Measurements from ENCODE around the gene ZFAND2A. TPM values are rescaled to one million over a fixed set of nuclear protein-coding genes. Genes with fewer than 3 reads are reported as not detected.
"Not testable (repeated sequence)": the region's sequence is repeated elsewhere in the genome, so short reads cannot be mapped to it uniquely, and the experiment has no call there.

The ZFAND2A gene
- total RNA-seq, 1 donor from 2014 or later, result 21.8 TPM

DNA sequence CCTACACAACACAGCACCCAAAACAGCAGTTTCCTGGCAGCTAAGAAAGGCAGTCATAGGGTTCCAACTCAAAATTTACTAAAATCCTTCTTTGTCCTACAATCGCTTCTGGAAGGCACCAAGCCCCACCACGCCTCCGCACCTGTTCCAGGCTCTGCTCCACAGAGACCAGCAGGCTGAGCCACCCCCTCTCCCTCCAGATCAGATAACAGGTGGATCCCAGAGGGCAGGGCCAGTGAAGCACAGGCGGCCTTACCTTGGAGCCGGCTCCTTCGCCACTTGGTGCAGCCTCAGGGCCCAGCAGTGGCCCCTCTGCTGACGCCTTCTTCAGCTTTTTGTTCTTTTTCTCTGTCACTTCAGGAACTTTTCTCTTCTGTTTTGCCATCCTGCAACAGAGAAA, 33.0 kb downstream of the ZFAND2A start:
- intact Hi-C loops (cut with micrococcal nuclease), result no loop called here

DNA sequence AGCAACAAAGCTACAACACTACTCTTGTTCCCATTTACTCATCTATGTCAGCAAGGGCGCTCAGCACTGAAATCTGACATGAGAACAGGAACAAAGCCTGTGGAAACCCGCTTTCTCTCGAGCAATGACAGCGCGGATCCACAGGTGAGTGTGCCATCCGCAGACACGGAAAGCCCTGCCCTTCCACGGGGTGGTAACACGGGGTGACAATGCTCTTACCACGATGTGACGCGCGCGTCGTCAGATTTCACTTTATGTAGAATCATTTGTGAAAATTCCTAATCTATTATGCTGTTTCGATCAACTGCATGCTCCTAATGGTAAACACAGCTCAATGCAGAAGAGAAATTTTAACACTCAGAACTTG, 34.4 kb downstream of the ZFAND2A start:
- intact Hi-C loops (cut with micrococcal nuclease), result no loop called here

DNA sequence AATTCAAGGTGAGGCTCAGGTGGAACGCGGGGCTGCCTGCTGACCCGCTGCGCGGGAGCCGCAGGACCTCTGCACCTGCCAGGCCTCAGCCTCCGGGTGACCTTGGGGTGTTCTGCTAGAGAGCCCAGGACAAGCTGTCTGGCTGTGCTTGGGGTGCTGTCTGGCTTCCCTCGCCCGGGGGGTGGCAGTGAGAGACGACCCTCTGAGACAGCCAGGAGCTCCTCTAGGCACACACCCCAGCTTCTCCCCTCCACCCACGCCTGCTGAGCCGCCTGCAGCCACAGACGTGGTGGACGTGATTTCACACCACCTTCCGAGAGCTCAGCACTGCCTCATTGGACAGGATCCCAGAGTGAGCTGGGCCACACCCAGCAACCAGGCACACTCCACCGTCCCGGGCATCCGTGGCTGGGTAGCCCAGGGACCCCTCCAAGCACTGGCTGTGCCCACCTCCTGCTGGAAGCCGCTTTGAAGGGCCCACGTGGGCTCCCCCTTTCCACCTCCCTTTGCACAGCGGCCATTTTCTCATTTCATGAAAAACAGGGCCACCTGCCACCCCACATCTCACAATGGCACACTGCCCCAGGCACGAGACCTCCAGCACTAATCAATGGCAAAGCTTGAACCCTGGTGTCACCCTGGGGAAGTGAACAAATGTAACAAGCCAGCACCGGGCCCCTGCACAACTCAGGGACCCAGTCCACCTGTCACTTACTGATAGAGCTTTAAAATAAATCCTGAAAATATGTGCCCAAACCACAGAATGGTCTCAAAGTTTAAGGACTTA, 35.0 kb downstream of the ZFAND2A start:
- intact Hi-C loops (cut with micrococcal nuclease), result no loop called here

DNA sequence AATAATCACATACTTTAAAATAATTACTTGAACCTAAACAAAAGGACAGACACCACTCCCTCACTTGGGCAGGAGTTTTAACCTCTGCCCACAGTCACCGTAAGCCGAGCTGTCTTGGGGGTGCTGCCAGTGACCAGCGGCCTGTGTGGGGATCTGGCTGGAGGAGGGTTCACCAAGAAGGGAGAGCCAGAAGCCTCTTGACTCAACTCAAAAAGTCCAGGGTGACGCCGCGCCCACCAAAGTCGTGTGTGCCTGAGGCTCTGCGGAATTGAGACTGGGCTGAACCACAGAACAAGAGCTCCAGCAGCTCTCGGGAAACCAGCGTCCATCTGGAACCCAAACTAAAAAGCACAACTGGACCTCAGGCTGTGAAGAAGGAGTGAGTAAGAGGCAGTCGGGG, 35.8 kb downstream of the ZFAND2A start:
- intact Hi-C loops (cut with micrococcal nuclease), result no loop called here

DNA sequence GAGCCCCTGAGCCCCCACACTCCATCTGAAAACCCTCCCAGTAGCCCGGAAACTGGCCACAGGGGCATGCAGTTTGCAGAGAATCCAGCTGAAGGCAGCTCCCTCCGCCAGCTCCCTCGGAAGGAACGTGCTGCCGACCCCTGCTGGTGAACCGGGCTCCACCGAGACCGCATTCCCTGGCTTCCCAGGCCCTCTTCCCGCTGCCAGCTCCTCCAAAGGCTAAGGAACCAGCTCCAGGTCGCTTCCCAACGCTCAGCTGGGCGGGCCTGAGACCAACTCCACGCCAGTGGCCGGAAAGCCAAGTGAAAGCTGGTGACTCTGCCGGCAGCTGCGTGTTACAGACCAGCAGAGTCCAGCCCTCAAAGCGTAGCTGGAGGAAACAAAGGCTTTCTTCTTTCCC, 36.3 kb downstream of the ZFAND2A start:
- intact Hi-C loops (cut with micrococcal nuclease), result no loop called here

DNA sequence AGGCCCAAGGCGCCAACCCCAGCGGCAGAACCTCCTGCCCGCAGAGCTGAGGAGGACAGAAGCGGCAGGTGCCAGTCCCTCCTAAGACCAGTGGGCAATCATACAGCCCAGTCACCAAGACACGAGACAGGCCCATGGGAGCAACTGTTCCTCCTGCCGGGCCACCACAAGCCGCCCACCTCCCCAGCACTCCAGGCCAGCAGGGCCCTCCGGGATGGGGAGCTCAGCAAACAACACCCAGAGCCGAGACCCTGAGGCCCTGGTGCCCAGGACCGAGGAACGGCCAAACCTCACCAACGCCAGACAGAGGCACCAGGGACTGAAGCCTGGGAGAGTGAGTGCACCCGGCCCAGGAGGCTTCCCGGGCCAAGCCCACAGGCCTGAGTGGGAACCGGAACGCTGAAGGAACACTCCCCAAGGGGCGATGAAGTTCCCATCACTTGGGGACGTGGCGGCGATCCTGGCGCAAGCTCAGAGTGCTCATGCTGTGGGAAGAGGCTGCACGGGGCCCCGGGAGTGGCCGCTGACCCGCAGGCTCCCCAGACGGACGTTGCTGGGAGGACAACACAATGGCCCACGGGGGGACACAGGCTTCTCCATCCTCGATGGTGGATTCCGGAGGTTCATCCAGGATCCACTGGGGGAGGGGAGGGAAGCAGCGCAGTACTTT, 37.0 kb downstream of the ZFAND2A start:
- intact Hi-C loops (cut with micrococcal nuclease), result loop anchor here (1.0 kb wide), 1 partner anchor 16 kb away; no protein-coding TSS in a partner anchor

DNA sequence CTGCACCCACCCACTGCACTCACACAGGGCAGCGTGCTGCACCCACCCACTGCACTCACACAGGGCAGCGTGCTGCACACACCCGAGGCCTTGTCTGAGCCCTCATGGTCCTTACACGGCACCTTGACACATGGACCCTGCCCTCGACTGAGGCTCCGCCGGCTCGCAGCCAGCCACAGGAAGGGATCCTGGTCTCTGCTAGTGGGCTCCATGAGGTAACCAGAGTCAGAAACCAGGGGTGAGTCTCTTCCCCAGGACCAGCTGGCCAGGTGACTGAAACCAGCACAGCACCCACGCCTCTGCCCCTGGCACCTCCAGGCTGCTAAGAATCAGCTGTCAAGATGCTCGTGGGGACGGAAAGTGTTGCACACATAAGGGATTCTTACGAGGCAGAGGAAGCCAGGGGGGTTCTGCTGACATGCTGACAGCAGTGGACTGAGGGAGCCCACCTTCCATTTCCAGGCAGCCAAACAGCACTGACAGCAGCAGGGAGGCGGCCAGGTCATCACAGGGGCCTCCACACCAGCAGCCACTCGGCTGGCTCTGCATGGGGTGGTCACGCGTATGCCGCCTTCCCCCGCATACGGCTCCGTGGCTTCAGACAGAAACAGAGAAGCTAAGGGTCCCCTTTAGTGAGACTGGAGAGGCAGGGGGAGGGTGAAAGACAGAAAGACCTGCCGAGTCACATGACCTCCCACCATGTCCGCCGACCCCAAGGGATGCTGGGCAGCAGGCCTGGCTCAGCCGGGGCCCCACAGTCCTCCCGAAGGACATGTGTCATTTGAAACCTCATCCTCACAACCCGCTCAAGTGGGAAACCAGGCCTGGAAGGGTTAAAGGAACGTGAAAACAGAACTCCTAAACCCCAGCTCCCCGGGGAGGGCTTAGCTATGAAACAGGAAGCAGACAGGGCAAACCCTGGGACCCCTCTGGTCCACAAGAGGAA, 37.8 kb downstream of the ZFAND2A start:
- intact Hi-C loops (cut with micrococcal nuclease), result loop anchor here (1.0 kb wide), 1 partner anchor 15 kb away; no protein-coding TSS in a partner anchor

DNA sequence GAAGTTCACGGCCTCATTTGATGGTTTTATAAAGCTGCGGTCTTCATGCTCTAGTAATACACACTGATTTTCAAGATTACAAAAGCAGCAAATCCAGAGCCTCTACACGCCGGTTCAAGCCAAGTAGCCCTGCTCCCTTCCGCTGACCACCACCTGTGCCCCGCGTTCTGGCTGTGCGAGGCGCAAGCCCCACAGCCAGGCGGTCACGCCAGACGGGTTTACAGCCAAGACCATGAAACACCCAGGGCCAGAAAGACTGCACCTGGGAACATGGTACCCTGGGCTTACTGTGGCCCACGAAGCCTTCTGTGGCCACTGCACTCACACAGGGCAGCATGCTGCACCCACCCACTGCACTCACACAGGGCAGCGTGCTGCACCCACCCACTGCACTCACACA, 38.5 kb downstream of the ZFAND2A start:
- intact Hi-C loops (cut with micrococcal nuclease), result no loop called here

DNA sequence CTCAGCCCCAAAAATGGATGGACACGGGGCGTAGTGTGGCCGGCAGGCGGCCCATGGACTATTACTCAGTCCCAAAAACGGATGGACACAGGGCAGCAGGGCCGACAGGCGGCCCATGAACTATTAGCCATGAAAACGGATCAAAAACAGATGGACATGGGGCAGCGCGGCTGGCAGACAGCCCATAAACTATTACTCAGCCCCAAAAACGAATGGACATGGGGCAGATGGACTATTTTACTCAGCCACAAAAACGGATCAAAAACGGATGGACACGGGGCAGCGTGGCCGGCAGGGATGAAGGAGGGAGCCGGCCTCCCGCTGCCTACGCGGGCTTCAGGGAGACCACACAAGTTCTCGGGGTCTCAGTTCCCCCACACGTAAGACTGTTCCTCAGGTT, 39.2 kb downstream of the ZFAND2A start:
- intact Hi-C loops (cut with micrococcal nuclease), result no loop called here

DNA sequence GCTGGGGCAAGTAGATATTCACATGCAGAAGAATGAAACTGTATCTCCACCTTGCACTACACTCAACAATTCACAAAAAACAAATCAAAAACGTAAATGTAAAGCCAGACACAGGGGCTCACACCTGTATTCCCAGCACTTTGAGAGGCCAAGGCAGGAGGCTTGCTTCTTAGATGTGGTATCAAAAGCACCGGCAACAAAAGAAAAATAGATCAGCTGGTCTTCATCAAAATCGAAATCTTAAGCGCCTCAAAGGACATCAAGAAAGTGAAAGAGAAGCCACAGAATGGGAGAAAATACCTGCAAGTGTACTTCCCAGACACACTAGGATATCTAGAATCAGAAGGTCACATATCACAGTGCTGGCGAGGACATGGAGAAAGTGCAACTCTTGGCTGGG, 40.8 kb downstream of the ZFAND2A start:
- intact Hi-C loops (cut with micrococcal nuclease), result no loop called here

DNA sequence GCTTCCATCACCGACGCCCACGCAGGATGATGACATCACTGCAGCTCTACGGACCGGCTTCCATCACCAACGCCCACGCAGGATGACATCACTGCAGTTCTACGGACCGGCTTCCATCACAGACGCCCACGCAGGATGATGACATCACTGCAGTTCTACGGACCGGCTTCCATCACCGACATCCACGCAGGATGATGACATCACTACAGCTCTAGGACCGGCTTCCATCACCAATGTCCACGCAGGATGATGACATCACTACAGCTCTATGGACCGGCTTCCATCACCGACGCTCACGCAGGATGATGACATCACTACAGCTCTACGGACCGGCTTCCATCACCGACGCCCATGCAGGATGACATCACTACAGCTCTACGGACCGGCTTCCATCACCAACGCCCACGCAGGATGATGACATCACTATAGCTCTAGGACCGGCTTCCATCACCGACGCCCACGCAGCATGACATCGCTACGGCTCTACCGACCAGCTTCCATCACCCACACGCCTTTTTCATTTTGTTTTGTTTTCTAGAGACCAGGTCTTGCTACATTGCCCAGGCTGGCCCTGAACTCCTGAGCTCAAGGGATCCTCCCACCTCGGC, 42.6 kb downstream of the ZFAND2A start:
- intact Hi-C loops (cut with micrococcal nuclease), result no loop called here

DNA sequence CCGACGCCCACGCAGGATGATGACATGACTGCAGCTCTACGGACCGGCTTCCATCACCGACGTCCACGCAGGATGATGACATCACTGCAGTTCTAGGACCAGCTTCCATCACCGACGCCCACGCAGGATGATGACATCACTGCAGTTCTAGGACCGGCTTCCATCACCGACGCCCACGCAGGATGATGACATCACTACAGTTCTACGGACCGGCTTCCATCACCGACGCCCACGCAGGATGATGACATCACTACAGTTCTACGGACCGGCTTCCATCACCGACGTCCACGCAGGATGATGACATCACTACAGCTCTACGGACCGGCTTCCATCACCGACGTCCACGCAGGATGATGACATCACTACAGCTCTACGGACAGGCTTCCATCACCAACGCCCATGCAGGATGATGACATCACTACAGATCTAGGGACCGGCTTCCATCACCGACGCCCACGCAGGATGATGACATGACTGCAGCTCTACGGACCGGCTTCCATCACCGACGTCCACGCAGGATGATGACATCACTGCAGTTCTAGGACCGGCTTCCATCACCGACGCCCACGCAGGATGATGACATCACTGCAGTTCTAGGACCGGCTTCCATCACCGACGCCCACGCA, 43.5 kb downstream of the ZFAND2A start:
- intact Hi-C loops (cut with micrococcal nuclease), result not testable (repeated sequence)

DNA sequence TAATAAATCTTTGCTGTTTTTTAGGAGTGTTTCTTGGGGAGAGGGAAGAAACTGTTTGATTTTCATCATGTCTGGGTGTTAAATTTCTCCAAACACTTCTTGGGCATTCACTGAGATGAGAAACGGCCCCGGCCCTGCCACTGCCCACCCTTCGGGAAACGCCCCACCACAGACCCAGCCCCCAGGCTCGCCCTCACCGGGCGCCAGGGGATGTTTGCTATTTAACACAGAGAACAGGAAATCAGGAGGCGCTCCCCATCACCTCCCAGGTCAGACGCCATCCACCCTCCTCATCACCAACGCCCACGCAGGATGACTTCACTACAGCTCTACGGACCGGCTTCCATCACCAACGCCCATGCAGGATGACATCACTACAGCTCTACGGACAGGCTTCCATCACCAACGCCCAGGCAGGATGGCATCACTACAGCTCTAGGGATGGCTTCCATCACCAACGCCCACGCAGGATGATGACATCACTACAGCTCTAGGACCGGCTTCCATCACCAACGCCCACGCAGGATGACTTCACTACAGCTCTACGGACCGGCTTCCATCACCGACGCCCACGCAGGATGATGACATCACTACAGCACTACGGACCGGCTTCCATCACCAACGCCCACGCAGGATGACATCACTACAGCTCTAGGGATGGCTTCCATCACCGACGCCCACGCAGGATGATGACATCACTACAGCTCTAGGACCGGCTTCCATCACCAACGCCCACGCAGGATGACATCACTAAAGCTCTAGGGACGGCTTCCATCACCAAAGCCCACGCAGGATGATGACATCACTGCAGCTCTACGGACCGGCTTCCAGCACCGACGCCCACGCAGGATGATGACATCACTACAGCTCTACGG, 44.6 kb downstream of the ZFAND2A start:
- intact Hi-C loops (cut with micrococcal nuclease), result not testable (repeated sequence)

DNA sequence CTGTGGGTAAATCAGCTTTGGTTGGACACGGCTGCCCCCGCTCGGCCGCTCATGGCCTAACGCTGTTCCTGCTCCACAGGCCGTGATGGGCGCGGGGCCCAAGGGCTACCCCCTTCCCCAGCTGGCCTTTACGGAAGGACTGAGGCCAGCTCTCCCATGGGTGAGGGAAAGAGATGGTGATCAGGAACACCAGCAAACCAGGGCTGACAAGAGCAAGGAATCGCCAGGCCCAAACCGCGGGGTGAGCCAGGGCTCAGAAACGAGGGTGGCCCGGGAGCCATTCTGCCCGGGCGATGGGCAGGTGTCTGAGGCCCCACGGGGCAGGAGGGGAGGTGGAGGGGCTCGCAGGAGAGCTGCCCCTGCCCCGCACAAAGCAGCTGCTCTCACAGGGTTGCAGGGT, 45.5 kb downstream of the ZFAND2A start:
- intact Hi-C loops (cut with micrococcal nuclease), result no loop called here

DNA sequence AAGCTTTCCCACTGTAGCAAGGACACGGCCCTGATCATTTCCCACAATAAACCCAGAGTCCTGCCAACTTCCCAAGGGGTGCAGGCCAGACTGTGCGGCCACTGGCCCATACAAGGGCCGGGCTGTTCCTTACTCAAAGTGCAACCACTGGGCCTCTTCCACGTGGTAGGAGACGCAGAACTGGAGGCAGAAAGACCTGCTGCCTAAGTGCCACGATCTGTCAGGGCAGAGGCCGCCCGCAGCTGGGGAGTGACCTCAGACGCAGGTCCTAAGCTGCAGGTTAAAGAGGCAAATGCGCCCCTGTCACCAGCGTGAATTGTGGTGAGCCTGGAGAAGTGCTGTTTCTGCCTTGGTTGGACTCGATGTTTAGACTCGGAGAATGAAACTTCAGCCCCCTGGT, 45.9 kb downstream of the ZFAND2A start:
- intact Hi-C loops (cut with micrococcal nuclease), result no loop called here

DNA sequence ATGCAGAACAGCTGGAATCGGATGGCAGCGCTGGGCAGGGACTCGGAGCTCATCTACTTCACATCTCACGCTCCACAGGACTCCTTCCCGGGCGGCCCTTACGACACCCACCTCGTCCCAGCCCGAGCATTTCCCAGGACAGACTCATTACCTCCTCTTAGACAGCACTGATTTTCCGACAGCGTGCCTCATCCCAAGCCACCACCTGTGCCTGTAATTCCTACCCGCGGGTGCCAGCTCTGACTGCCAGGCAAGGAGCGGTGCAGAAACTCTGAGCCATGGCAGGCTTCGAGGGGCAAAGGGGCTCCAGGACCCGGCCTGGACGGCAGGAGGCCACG, 46.5 kb downstream of the ZFAND2A start:
- intact Hi-C loops (cut with micrococcal nuclease), result no loop called here

DNA sequence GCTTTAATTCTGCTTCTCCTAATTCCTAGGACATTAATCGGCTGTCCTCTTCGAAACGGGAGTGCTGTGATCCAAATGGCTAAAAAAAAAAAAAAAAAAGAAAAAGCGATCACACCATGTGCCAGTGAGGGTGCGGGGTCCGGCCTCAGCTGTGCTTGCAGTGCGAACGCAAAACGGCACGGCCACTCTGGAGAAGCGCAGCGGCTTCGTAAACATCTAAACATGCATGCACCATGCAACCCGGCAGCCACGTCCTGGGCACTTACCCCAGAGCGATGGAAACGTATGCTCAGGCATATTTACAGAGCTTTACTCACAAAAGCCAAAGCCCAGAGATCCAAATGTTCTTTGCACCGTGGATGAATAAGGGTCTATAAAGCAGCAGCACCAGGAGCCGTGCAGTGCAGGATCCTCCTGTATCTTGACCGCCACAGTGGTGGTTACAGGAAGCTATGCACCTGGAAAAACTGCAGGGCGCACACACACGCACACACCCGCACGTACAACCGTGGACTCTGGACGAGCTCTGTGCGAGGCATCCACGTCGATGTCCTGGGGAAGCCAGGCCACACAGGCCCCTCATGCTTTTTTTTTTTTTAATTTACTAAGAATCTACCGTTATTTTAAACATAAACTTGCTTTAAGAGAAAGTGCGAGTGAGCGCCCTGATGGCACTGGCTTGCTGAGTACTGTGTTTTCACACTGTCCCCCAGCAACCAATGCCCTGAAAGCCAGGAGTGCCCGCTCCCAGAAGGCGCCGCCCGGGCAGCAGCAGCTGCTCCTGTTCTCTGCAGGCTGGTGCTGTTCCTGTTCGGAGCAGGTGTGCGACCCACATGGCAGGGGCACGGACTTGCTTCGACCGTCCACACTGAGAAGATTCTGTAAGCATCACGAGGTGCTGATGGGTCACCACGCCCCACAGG, 47.1 kb downstream of the ZFAND2A start:
- intact Hi-C loops (cut with micrococcal nuclease), result no loop called here

DNA sequence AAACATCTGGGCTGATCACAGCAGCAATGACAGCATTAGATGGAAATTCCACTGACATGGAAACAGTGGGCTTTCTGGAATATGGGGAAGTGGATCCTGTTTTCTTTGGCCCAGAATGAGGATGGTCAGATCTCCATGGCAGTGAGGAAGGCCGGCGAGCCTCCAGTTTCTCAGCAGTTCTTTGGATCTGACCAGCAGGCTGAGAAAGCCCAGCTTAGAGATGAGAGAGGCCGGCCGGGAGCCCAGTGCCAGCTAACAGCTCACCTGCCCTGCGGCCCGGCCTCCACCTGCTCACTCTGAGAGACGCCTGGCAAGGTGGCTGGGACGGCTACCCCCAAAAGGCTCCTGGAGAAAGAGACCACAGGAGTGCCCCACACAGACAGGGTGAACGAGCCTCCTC, 47.9 kb downstream of the ZFAND2A start:
- intact Hi-C loops (cut with micrococcal nuclease), result no loop called here

DNA sequence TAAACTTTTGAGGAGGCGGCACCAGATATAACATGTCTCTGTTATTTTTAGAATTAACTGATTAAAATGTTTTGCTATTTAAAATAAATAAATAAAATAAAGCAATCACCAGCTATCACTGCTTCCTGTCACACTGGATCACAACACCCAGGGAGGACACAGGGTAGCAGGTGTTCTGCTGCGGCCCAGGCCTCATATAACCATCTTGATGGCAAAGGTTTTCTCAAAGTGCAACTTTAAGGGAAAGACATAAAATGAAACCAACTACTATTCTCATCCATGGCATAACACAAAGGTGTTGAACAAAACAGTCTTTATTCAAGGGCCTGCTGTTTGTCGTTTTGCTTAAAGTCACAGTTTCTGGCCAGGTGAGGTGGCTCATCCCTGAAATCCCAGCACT, 48.8 kb downstream of the ZFAND2A start:
- intact Hi-C loops (cut with micrococcal nuclease), result no loop called here

Measured in T-helper 1 cell treated with Interleukin-12 subunit alpha and Interleukin-12 subunit beta and Interleukin-4 antibody, amounts not matched to agents 30 ng/mL and 1 ng/mL, for 36 hours (primary cell).